HG03064 (cell line): Measurements from ENCODE around the gene SH2D5.

Experiments used
- ATAC-seq: cut with Tn5 transposase; IDR thresholded peaks from one replicate; pipeline ENCODE4 v1.9.1; 2021; ENCODE audit warnings: low read depth; ENCODE audit not compliant: unreplicated experiment

Gene SH2D5

DNA sequence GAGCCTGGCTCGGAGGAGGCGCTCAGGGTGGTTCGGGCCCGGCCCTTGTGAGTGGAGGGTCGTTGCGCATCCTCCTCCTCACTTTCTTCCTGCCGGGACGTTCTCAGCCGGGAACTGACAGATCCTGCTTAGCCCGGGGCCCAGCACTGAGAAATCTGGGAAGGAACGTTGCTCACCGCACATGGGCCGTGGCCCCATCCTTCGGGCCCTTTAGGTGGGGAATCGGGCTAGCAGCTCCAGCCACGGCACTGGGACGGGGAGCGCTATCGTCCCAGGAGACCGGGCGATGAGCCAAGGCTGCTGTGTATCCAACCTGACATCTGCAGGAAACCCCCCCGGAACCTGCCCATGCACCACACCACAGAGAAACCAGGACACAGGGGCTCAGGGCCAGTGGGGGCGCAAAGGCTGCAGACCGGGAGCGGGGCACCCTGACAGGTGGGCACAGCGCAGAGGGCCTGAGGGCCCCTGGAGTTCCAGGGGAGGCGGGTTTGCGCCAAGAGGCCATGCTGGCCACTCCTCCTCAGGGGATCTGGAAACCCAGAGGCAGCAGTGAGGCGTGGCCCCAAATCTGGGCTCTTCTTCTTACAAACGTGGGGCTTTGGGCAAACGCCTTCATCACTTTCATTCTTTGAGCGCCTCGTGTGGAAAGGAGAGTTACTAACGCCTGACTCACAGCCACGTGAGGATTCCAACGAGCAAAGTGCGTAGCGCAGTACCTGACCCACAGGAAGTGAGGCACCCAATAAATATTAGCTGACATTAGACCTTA lies at the start of gene SH2D5:
Gene SH2D5 (minus strand): TSS at position 116 of the 772 bp plus-strand sequence. CDS start 4,659 bp downstream, outside the sequence.
- ATAC-seq: peak; percentile 40

DNA sequence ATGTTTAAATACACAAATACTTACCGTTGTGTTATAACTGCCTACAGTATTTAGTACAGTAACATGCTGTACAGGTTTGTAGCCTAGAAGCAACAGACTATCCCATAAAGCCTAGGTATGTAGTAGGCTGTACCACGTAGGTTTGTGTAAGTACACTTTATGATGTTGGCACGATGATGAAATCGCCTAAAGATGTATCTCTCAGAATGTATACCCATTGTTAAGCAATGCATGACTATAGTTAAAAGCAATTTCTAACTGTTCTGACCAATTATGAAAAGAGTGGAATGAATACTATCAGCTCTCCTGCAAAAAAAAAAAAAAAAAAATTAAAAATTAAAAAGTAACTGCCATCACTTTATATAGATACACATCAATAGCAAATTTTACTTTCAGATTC lies 43.2 kb upstream of the SH2D5 start:
- ATAC-seq: no peak

DNA sequence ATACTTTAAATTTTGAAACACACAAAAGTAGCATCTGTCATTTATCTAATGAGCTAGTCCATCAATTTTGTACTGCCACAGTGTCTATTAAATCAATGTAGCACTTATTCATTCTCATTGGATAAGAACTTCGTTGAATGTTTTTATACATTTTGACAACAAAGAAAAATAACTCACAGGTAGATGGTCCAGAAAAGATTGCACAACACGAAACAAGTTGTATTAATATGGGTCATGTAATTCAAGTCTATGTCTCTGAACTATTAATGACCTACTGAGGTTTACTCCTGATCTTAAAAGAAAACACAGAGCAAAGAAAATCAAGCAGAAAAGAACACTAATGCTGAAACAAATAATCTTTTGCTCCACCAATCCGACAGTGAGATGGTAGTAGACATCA lies 39.3 kb upstream of the SH2D5 start:
- ATAC-seq: no peak

DNA sequence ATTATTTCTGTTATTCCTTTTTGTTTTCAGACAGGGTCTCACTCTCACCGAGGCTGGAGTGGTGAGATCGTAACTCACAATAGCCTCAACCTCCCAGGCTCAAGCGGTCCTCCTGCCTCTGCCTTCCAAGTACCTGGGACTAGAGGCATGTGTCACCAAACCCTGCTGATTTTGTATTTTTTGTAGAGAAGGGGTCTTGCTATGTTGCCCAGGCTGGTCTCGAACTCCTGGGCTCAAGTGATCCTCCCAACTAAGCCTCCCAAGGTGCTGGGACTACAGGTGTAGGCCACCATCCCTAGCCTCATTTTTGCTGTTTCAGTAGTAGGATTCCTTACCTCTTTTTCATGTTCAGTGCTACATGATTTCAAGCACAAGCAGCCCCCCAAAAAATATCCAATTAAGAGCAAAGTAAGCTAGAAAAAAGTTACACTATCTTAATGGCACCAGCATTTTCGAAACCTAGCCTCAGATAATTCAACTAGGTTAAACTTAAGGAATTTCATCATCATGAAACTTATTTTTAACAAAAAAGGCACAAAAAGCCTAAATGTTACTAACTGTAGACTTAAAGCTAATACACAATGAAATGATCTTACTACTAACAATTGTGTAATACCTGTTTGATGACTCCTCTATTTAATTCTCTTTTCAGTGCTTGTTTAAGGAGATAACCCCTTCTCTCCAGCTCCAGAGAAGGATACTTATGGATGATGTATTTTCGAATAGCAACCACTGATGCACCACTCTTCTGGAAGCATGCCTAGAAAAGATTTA lies 38.0 kb upstream of the SH2D5 start:
- no peak for ATAC-seq

DNA sequence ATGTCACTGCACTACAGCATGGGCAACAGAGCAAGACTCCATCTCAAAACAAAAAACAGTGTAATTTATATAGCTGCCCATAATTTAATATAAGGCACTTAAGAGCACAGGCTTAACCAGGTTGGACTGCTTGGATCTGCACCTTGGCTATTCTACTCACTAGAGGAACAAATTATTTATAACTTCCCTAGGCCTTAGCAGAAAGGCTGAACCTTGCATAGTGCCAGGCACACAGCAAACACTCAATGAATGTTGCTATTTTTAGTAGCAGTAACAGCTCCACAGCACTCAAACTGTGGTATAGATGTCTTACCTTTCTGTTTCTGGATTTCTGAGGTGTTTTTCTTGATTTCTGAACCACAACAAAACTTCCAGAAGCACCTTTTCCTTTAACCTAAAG lies 34.8 kb upstream of the SH2D5 start:
- no peak for ATAC-seq

DNA sequence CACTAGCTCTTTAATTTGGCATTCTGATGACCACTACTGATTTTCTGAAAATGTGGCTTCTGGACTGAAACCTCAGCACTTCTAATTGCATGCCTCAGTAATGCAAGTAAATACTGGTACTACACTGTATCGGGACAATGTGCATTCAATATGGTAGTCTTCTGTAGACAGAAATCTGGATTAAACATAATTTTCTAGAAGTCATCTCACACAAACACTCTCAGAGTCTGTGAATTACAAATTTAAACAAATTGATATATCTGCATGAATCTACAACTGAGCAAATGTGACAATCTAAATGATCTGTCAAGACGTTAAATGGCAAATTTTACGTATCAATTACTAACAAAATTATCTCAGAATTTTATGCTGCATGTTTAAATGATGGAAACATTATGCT lies 30.9 kb upstream of the SH2D5 start:
- ATAC-seq: no peak

DNA sequence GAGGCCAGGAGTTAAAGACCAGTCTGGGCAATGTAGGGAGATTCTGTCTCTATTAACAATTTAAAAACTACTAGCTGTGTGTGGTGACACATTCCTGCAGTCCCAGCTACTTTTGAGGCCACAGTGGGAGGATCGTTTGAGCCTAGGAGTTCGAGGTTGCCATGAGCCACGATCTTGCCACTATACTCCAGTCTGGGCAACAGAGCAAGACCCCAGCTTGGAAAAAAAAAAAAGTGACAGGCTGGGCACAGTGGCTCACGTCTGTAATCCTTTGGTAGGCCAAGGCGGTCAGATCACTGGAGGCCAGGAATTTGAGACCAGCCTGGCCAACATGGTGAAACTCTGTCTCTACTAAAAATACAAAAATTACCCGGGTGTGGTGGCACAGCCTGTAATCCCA lies 27.8 kb upstream of the SH2D5 start:
- no peak for ATAC-seq

DNA sequence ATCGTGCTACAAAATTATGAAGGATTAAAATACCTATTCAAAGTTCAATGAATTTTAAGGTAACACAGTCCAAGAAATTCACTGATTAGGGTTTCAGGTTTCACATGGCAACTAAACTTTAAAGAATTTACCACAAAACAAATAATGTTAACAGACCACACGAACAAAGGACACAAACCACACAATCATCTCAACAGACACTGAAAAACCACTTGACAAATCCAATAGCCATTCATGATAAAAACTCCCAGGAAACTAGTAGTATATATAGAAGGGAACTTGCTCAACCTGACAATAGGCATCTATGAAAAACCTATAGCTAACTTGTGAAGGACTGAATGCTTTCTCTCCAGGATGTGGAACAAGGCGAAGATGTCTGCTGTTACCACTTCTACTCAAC lies 21.1 kb upstream of the SH2D5 start:
- ATAC-seq: no peak

DNA sequence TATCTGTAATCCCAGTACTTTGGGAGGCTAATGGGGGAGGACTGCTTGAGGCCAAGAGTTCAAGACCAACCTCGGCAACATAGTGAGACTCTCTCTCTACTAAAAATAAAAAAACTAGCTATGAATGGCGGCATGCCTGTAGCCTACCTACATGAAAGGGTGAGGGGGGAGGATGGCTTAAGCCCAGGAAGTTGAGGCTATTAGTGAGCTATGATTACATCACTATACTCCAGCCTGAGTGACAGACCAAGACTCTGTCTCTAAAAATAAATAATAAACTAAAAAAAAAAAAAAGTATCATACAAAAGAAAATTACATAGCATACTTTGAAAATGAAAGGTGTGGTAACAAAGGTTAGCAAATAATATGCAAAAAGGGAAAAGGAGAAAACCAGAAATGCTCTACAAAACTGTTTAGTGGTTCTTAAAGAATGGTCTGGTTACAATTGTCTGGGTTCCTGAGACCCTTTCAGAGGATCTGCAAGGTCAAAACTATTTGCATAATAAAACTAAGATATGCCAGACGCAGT lies 19.0 kb upstream of the SH2D5 start:
- ATAC-seq: no peak

DNA sequence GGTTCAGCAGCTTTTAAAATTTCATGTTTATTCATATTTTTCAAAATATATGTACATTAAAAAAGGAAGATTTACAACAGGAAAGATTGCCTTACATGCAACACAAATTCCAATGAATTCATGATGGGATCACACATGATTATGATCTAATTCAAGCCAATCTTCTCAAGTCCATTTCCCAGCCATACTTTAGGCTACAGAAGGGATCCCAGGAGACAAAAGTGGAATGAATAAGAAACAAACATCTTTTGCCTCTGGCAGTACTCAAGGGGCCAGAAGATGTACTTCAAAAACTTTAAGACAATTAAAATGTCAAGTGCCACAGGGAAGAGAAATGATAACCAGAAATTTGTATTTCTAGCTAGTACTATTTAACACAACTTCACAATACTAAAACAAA lies 10.2 kb upstream of the SH2D5 start:
- ATAC-seq: no peak

DNA sequence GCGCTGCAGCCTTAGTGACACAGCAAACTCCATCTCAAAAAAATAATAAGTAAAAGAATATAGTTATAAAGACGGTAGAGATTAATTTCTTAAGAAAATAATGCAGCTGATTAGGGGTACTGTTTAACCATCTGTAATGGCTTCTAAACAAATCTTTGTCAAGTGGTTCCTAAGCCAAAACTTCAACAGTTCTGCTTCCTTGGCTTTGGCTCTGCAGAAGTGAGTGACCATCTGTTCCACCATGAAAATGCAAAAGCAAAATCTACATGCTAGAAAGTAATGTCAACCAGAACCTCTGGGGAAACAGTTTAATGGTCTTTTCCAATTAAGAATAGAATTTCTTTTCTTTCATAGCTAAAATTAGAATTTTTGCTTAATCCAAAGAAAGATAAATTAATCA lies 8.3 kb upstream of the SH2D5 start:
- no peak for ATAC-seq

DNA sequence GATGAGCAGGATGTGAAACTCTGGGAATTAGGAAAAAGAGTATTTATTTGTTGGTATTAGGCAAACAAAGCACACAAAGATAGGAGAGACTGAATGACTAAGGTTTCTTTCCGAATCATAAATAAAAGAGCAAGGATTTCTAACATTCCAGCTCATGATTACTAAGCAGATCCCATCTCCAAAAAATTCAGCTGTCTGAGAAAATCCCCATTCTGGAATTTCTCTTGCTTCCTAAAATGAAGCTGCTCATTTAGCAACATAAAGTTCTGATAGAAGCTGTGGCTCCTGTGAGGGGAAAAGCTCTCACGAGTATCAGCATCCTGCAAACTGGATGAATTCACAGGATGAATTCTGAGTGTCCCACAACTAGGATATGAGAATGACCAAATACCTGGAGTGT lies 6.7 kb upstream of the SH2D5 start:
- no peak for ATAC-seq

DNA sequence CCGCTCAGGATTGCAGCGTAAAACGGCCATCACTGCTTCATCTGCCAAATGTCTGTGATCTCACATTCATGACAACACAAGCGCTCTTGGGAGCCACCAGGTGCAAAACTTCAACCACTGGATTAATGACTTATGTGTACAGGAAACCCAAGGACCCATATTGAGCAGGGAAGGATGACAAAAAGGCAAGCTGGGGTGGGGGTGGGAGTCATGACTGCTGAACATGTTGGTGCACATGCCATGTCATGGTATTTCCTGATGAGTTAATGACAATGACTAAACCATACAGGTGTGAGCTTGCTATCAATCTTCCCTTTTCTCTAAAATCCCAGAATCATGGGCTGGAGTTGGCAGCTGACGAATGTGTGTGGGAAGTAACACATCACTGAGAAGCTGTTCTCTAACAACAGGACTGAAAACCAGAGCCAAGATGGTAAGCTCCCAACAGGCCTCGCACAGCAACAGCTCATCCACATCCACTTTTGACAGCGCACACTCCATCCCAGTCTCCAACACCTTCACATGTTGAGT lies 3.1 kb upstream of the SH2D5 start:
- no peak for ATAC-seq

DNA sequence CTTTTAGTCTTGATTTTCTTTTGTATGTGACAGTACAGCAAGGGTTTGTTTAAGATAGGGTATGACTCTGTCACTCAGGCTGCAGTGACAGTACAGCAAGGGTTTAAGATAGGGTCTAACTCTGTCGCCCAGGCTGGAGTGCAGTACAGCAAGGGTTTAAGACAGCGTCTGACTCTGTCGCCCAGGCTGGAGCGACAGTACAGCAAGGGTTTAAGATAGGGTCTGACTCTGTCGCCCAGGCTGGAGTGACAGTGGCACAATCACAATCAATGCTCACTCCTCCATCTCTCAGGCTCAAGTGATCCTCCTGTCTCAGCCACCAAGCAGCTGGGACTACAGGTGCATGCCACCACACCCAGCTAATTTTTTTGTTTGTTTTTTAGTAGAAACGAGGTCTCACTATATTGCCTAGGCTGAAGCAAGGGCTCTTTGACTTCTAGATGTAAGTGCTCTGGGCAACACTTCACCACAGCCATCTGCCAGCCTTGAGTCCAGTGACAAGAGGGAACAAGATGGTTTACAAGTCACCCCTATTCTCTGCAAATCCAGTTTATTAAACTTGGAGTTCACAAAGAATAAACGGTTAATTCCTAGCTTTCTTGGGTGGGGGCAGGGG lies 965 bp upstream of the SH2D5 start:
- no peak for ATAC-seq

DNA sequence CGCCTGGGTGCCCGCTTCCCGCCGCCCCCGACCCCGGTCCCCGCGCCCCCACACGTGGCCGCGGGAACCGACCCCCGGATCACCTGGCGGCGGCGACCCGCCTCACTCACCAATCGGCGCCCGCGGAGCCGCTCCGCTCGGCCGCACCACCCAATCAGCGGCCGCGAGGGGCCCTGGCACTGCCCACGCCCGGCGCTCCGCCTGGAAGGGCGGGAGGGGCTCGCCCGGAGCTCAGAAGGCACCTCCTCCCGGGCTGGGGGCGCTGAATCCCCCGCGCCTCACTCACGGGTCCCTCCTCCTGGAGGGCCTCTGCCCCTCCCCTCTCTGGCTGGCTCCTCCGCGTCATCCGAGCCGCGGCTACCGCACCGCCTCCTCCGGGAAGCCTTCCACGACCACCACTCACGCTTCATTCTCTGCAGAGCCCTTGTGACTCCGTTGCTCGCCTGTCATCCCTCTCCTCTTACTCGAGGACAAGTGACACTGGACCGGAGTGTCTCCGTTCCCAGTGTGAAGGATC lies 374 bp downstream of the SH2D5 start:
- no peak for ATAC-seq

DNA sequence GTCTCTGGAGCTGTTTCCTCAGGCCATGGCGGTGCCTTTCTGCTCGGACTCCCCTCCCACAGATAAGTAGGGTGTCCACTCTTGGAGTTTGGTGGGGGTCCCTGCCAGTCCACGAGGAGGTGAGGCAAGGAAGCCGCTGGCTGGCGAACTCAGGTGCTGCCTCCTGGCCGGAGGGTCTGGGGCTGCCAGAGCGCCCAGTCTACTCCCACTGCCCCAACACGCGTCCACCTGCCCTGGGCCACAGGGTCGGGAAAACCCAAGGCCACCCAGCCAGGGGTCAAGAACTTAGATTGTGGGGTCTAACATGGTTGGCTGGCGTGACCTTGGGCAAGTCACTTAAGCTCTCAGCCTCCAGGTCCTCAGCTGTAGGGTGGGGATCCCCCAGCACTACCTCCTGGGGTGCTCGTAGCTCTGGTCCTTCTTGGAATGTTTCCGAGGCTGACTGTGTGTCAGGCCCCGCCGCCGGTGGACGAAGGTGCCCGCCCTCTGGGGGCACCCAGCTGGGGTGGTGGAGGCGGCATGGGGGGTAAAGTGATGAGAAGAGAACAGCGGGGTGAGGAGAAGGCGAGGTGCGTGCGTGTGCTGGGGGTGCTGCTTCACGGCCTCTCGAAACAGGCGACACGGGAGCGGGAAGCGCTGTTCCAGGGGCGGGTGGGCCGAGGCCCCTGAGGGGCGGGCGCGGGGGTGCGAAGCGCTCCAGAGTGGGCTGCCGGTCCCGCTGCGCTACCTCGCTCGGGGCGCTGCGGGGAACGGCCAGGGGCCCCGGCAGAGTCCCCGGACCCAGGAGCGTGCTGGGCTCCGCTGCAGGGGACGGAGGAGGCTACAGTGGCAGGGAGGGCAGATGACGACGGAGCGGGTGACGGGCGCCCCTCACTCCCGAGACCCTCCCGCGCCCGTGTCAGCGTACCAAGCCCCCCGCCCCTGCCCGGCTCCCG lies 1.2 kb downstream of the SH2D5 start:
- no peak for ATAC-seq

DNA sequence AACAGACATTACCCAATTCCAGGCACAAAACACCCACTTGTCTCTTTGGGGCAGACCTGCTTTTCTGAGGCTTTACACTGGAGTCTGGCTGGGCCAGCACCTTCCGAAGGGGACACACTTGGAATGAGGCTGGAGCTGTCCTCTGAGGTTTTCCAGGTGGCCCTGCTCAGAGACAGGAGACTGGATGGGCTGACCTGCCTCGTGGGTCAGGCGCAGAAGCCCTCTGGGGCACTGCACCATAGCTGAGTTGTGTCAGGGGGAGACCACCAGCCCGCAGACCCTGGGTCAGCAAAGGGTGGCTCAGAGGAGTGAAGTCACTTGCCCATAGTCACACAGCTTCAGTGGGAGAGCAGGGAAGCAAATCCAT lies 1.8 kb downstream of the SH2D5 start:
- ATAC-seq: no peak

DNA sequence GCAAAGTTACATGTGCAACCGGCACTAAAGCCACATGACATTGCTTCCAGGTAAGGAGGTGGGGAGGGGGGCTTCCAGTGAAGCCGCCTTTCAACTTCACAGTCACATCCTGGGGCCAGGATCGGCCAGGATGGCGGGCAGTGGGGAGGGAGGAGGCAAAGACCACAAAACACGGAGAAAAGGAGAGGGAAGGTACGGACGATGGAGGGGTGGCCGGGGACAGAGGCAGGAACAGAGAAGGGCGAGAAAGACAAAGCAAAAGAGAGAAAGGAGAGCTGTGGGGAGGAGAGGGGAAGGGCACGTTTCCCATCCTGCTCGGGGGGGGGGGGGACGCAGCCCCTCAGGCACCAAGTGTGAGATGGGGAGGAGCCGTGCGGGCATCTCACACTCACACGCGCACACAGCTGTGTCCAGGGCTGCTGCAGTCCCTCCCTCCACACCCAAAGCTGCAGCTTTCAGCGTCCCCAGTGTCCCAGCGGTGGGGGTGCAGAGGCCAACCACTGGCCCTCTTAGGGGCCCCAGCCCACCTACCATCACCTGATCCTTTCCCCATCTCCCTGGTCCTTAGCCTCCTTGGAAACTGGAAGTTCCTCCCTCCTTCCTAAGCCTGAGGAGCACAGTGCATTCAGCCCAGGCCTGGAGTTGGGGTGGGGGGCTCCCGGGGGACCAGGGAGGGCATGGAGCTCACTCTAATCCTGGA lies 2.4 kb downstream of the SH2D5 start:
- ATAC-seq: no peak

DNA sequence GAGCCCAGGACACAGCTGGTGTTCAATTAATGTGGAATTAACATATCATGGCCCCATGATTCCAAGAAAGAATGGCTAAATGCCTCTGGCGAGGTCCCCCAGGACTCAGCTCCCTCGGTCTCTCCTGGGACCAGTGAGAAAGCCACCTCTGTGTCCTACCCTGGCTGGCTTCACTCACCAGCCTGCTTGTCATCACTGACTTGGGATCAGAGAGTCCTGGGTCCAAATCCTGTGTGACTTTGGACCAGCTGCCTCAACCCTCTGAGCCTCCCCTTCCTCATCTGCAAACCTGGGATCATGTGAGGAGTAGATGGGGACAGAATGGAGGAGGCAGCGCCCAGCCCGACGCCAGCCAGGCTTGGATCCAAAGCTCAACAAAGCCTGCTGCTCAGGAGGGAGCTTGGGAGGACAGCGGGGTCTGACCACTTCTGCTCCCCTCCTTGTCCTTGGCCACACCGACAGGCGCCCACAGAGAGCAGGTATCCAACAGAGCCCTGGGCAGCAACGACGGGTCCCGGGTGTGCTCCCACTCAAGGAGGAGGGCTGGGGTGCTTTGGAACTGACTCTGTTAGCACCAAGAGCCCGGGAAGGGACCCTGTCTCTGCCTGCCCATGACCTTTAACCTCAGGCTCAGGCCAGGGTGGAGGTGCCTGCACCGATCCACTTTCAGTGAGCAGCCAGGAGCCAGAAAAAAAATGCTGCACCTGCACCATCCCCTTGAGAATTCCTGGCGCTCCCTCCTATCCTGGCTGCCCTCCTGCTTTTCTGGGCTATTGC lies 3.2 kb downstream of the SH2D5 start:
- no peak for ATAC-seq
